ENCODE results near the gene DOK6.

- TF ChIP-seq POLR2A (IDR thresholded peaks at IDR 0.05) (no peak), CTCF (IDR thresholded peaks at IDR 0.05) (no peak)
Measured at GRCh38 chr18:69865776-69866175, 465.1 kb downstream of the DOK6 start.
